ENCODE data around the gene LCP2. TPM values are rescaled to one million over a fixed set of nuclear protein-coding genes. Genes with fewer than 3 reads are reported as not detected.

The LCP2 gene
- total and polyA plus RNA-seq, 2 of the 8 experiments (the other 6 are each of a cell fraction or from before 2014, with no cell fraction given), result 0.26 to 0.33 TPM

- Histone ChIP-seq H3K23me2 (ENCODE audit: low read depth, low read length) (no peaks in the 10 kb centered on the region), H4K5ac (ENCODE audit: insufficient read length, low read depth, low read length) (no peak overlapping the region), H4K91ac (replicated peaks; ENCODE audit: insufficient read length, low read length) (no peak overlapping the region), H3K36me3 (ENCODE audit: control insufficient read depth in 2 of 4, insufficient read depth in 4 of 4, low read length in 3 of 4) (no peaks in the 10 kb centered on the region), H3K4me3 (ENCODE audit: extremely low read depth in 1 of 4, insufficient read depth in 2 of 4, low read depth in 3 of 4, low read length in 4 of 4) (no peak overlapping the region), H3K18ac (ENCODE audit: extremely low read depth, low read length) (no peak overlapping the region), H3K56ac (replicated peaks; ENCODE audit: insufficient read length, low read depth, low read length) (no peak overlapping the region), H2BK120ac (replicated peaks; ENCODE audit: low read depth, low read length) (no peak overlapping the region), H3K23ac (ENCODE audit: insufficient read length) (no peak overlapping the region), H2BK20ac (ENCODE audit: low read length) (no peak overlapping the region), H3K4me1 (replicated peaks in 1 of 4; ENCODE audit: control insufficient read depth in 3 of 4, insufficient read depth in 4 of 4, low read length in 3 of 4) (peaks cover 0 to 3% (median 1%) of the 10 kb centered on the region in 4 experiments; a peak in 2 of 7 replicates), H2BK15ac (ENCODE audit: low read length) (no peak overlapping the region), H3K4me2 (ENCODE audit: insufficient read depth in 1 of 2, low read depth in 2 of 2, low read length in 2 of 2) (no peak overlapping the region), H3K27me3 (replicated peaks in 1 of 4; ENCODE audit: control insufficient read depth in 3 of 4, extremely low read depth in 1 of 4, insufficient read depth in 3 of 4, low read length in 3 of 4) (no peaks in the 10 kb centered on the region), H3K9ac (replicated peaks in 1 of 4; ENCODE audit: extremely low read depth in 1 of 4, low read depth in 3 of 4, low read length in 3 of 4) (no peak overlapping the region), H2BK5ac (ENCODE audit: low read depth, low read length) (no peak overlapping the region), H3K79me2 (ENCODE audit: control insufficient read depth in 1 of 2, insufficient read depth in 2 of 2, low read length in 2 of 2) (no peaks in the 10 kb centered on the region), H3K14ac (ENCODE audit: insufficient read length) (no peak overlapping the region), H3K4ac (replicated peaks; ENCODE audit: insufficient read length, low read depth, low read length) (no peak overlapping the region), H4K20me1 (replicated peaks in 1 of 2; ENCODE audit: control insufficient read depth in 1 of 2, insufficient read depth in 2 of 2, low read length in 2 of 2) (no peaks in the 10 kb centered on the region), H2BK12ac (ENCODE audit: low read depth, low read length) (no peak overlapping the region), H4K8ac (ENCODE audit: extremely low read depth, insufficient read depth, low read length) (no peak overlapping the region), H3K9me3 (ENCODE audit: insufficient read depth in 2 of 2, low read depth in 1 of 2, low read length in 1 of 2) (no peaks in the 10 kb centered on the region; a peak in 2 of 4 replicates), H2AFZ (ENCODE audit: low read length) (no peak overlapping the region), H2AK5ac (ENCODE audit: low read depth, low read length) (no peak overlapping the region), H3K27ac (ENCODE audit: low read depth, low read length) (no peak overlapping the region), H3K79me1 (ENCODE audit: low read depth, low read length) (no peaks in the 10 kb centered on the region)
- POLR2A ChIA-PET (ENCODE audit: partially characterized antibody), result interaction anchor here (1.2 kb wide), 1 partner anchor 26 kb away, joined by 5 read pairs; no protein-coding TSS in a partner anchor
- DNase-seq (ENCODE audit: low read depth in 1 of 2, low spot score in 2 of 2) (no peak), FAIRE-seq (no peak)
- WGBS, 2 experiments (ENCODE audit: extremely low coverage in 1 of 2, insufficient coverage in 1 of 2, insufficient read length in 1 of 2, insufficient replicate concordance in 2 of 2, low coverage in 1 of 2, low lambda C conversion rate in 2 of 2, missing lambda C conversion rate in 1 of 2), result 95% methylated on average over 2 of the region's 2 CpGs; no CpG with 5 or more reads in 1 of the 2 experiments
- CTCF ChIA-PET (ENCODE audit: partially characterized antibody), result interaction anchor here (0.7 to 4.7 kb wide), 10 partner anchors 9 to 100 kb away, joined by 3 to 19 read pairs (median 4); partner anchors contain the start of gene LCP2
- no peak for TF ChIP-seq FOSL1 (IDR thresholded peaks at IDR 0.05; ENCODE audit: insufficient read depth, low read depth, low read length)
- TF ChIP-seq BCL11A (IDR thresholded peaks at IDR 0.05; ENCODE audit: low read depth in 2 of 2, low read length in 2 of 2), result no peak
- TF ChIP-seq SIRT6 (IDR thresholded peaks at IDR 0.05; ENCODE audit: low read length), result no peak
- TF ChIP-seq POLR2AphosphoS5 (IDR thresholded peaks at IDR 0.05; ENCODE audit: low read depth, low read length), result no peak
- TF ChIP-seq CEBPB (IDR thresholded peaks at IDR 0.05; ENCODE audit: low read depth, low read length), result no peak
- TF ChIP-seq HDAC2 (IDR thresholded peaks at IDR 0.05; ENCODE audit: borderline replicate concordance in 1 of 2, low read depth in 2 of 2, low read length in 2 of 2), result no peak
- TF ChIP-seq TAF7 (optimal IDR thresholded peaks at IDR 0.05; ENCODE audit: borderline replicate concordance, low read depth, low read length), result no peak
- TF ChIP-seq BRCA1 (IDR thresholded peaks at IDR 0.05; ENCODE audit: low read depth, low read length), result no peak
- no peak for TF ChIP-seq RAD21 (IDR thresholded peaks at IDR 0.05 in 1 of 2, conservative IDR thresholded peaks at IDR 0.05 in 1 of 2; ENCODE audit: low read depth in 2 of 2, low read length in 2 of 2)
- no peak for TF ChIP-seq SP4 (IDR thresholded peaks at IDR 0.05; ENCODE audit: low read length)
- TF ChIP-seq JUN (IDR thresholded peaks at IDR 0.05; ENCODE audit: low read depth, low read length), result no peak
- no peak for TF ChIP-seq RXRA (IDR thresholded peaks at IDR 0.05; ENCODE audit: insufficient read depth, low read depth, low read length)
- no peak for TF ChIP-seq SIN3A (conservative IDR thresholded peaks at IDR 0.05 in 1 of 2, IDR thresholded peaks at IDR 0.05 in 1 of 2; ENCODE audit: low read depth in 1 of 2, low read length in 2 of 2)
- TF ChIP-seq TAF1 (IDR thresholded peaks at IDR 0.05; ENCODE audit: low read depth, low read length), result no peak
- no peak for TF ChIP-seq CHD2 (IDR thresholded peaks at IDR 0.05; ENCODE audit: low read length)
Measured at GRCh38 chr5:170308686-170309085, 11.1 kb upstream of the LCP2 start.

Measured in H1 (cell line).